B cell (primary cell): ENCODE results near the gene TRMT2A. TPM values are rescaled to one million over a fixed set of nuclear protein-coding genes. Genes with fewer than 3 reads are reported as not detected.

Experiments used
- ATAC-seq: fragments of 200-7000 bp; cut with Tn5 transposase; one replicate; pipeline ENCODE4 v1.10.0; 2021; ENCODE audit warnings: low read depth, mild to moderate bottlenecking, moderate number of reproducible peaks, moderate library complexity
- CTCF ChIA-PET: fragments of 350-600 bp; sonication (Branson Sonifier 250); formaldehyde crosslinking; loops from one replicate; lab custom pipeline; 2021; ENCODE audit warnings: antibody characterized with exemption, inconsistent platforms; lab: Charles Lee
- POLR2A ChIA-PET: fragments of 350-600 bp; sonication (Branson Sonifier 250); formaldehyde crosslinking; loops from one replicate; lab custom pipeline; 2021; ENCODE audit warnings: antibody characterized with exemption; lab: Charles Lee
- DNase-seq: peaks from one replicate; pipeline ENCODE4 v3.0.0; 2013
- H2AFZ ChIP-seq: 2 replicates; pipeline ENCODE4 v1.6.1; 2012; ENCODE audit warnings: mild to moderate bottlenecking, low read depth, low read length; ENCODE audit not compliant: insufficient read depth, poor library complexity, severe bottlenecking
- H3K27ac ChIP-seq, 2 donors: 1 replicate in 1 of 2; 2 replicates in 1 of 2; pipeline ENCODE4 v1.5.1; 2012 to 2013; ENCODE audit warnings: low read length in 2 of 2, mild to moderate bottlenecking in 2 of 2, moderate library complexity in 1 of 2
- H3K27me3 ChIP-seq, 4 experiments: fragments of 200-600 bp in 1 of 4; sonication (generic) in 1 of 4; replicated peaks in 1 of 4; 1 replicate in 2 of 4; 2 replicates in 2 of 4; pipeline versions ENCODE4 v1.6.1 to v1.7.0; 2013 to 2016; ENCODE audit warnings: low read length in 3 of 4, mild to moderate bottlenecking in 2 of 4, mixed read lengths in 1 of 4, moderate library complexity in 1 of 4; ENCODE audit not compliant: insufficient read depth in 4 of 4, control insufficient read depth in 3 of 4; ENCODE audit errors: control extremely low read depth in 1 of 4
- H3K36me3 ChIP-seq, 2 experiments: replicated peaks in 1 of 2; 1 replicate in 1 of 2; 2 replicates in 1 of 2; pipeline versions ENCODE4 v1.6.1 to v1.7.1; 2013; ENCODE audit warnings: low read length in 1 of 2; ENCODE audit not compliant: insufficient read depth in 2 of 2, control insufficient read depth in 1 of 2; ENCODE audit errors: control extremely low read depth in 1 of 2, extremely low read depth in 1 of 2
- H3K4me1 ChIP-seq, 2 donors: fragments of 200-600 bp in 1 of 2; sonication (generic) in 1 of 2; 1 replicate in 1 of 2; 2 replicates in 1 of 2; pipeline versions ENCODE4 v1.5.1 to v1.6.1; 2013 to 2017; ENCODE audit warnings: low read length in 2 of 2; ENCODE audit not compliant: control insufficient read depth in 2 of 2, insufficient read depth in 2 of 2
- H3K4me2 ChIP-seq: replicated peaks from 2 replicates; pipeline ENCODE3; 2012; ENCODE audit warnings: mild to moderate bottlenecking, low read depth, low read length; ENCODE audit not compliant: poor library complexity, severe bottlenecking
- H3K4me3 ChIP-seq, 5 experiments: fragments of 200-600 bp in 1 of 5; sonication (generic) in 1 of 5; 1 replicate in 3 of 5; 2 replicates in 2 of 5; pipeline versions ENCODE4 v1.5.1 to v1.7.0; 2011 to 2016; ENCODE audit warnings: low read length in 4 of 5, mild to moderate bottlenecking in 4 of 5, low read depth in 2 of 5, control low read depth in 1 of 5, moderate library complexity in 1 of 5; ENCODE audit not compliant: insufficient read depth in 1 of 5; ENCODE audit errors: control extremely low read depth in 1 of 5, extremely low read depth in 1 of 5
- H3K79me2 ChIP-seq: fragments of 200-600 bp; sonication (generic); one replicate; pipeline ENCODE4 v1.6.0; 2016; ENCODE audit warnings: low read length; ENCODE audit not compliant: control insufficient read depth, insufficient read depth
- H3K9ac ChIP-seq: fragments of 200-600 bp; sonication (generic); 2 replicates; pipeline ENCODE4 v1.6.1; 2017; ENCODE audit warnings: mild to moderate bottlenecking, low read length, moderate library complexity
- H3K9me3 ChIP-seq, 3 donors: one replicate each; pipeline versions ENCODE4 v1.6.1 to v1.7.1; 2013; ENCODE audit warnings: low read length in 2 of 3; ENCODE audit not compliant: control insufficient read depth in 2 of 3, insufficient read depth in 1 of 3; ENCODE audit errors: control extremely low read depth in 1 of 3
- H4K20me1 ChIP-seq: 2 replicates; pipeline ENCODE4 v1.6.0; 2012; ENCODE audit warnings: mild to moderate bottlenecking, low read length; ENCODE audit not compliant: insufficient read depth, control insufficient read depth, poor library complexity, severe bottlenecking
- H3K27ac Mint-ChIP-seq: one replicate; pipeline ENCODE4 v1.8.0; 2021; ENCODE audit warnings: mixed read lengths
- H3K27me3 Mint-ChIP-seq: one replicate; pipeline ENCODE4 v1.8.0; 2021; ENCODE audit warnings: mixed read lengths
- H3K4me1 Mint-ChIP-seq: one replicate; pipeline ENCODE4 v1.8.0; 2021; ENCODE audit warnings: mixed read lengths
- H3K4me3 Mint-ChIP-seq: one replicate; pipeline ENCODE4 v1.8.0; 2021; ENCODE audit warnings: mixed read lengths
- H3K9me3 Mint-ChIP-seq: one replicate; pipeline ENCODE4 v1.8.0; 2022; ENCODE audit warnings: mixed read lengths; ENCODE audit not compliant: insufficient read depth
- EZH2 ChIP-seq: IDR thresholded peaks from 2 replicates; pipeline ENCODE4 v1.6.1; 2012; ENCODE audit warnings: borderline replicate concordance, low read depth, mild to moderate bottlenecking, moderate library complexity, low read length; ENCODE audit not compliant: insufficient read depth, poor library complexity, severe bottlenecking
- WGBS: methylation state at CpG from one replicate; pipeline ENCODE4 v1.1.5; 2013; ENCODE audit warnings: missing lambda C conversion rate; ENCODE audit not compliant: insufficient coverage; 5-methylcytosine and 5-hydroxymethylcytosine counted together
- intact Hi-C: fragments of 100-400 bp; cut with micrococcal nuclease; formaldehyde crosslinking; loops from one replicate; pipeline ENCODE4 v1.10.0; 2022
- polyA plus RNA-seq: library from polyadenylated mRNA; depleted of rRNA; stranded (reverse); fragments of >200 nt; gene quantifications from 2 replicates; pipeline ENCODE4 v1.2.3, GENCODE V29; 2012
- total RNA-seq, 2 donors: library from RNA; stranded (reverse); fragments of 120-200 nt in 1 of 2; gene quantifications; 1 replicate in 1 of 2; 2 replicates in 1 of 2; pipeline versions ENCODE4 v1.2.3 to v1.2.4, GENCODE V29; 2013 to 2022
- TF ChIP-seq, protein P1 (sequence below): fragments of 200-600 bp; IDR thresholded peaks from one replicate; pipeline ENCODE4 v1.8.0; 2022; ENCODE audit warnings: antibody characterized with exemption, mild to moderate bottlenecking

Gene TRMT2A
- total and polyA plus RNA-seq, 2 donors (not counting 1 experiment from before 2014, with no cell fraction given) = 95.7 to 144 TPM

DNA sequence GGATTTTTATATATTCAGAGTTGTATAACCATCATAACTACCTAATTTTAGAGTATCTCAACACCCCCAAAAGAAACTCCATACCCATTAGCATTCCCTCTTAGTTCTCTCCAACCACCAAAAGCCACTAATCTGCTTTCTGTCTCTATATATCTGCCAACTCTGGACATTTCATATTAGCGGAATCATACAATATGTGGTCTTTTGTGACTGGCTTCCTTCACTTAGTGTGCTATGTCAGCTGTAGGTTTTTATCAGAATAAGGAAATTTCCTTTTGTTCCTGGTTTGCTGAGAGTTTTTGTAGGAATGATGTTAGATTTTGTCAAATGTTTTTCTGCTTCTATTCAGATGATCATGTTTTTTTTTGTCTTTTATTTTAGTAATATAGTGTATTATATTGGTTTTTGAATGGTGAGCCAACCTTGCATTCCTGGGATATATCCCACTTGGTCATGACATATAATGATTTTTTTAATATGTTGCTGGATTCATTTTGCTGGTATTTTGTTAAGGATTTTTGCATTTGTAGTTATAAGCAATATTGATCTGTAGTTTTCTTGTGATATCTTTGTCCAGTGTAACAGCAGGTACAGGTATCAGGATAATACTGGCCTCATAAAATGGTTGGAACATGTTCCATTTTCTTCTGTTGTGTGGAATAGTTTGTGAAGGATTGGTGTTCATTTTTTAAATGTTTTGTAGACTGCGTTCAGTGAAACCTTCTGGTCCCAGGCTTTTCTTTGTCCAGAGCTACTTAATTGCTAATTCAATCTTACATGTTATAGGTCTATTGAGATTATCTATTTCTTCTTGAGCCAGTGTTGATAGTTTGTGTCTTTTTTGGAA is 20.2 kb downstream of the TRMT2A start:
- peaks cover 2 to 43% of the 10 kb centered on the region in 2 experiments for H3K36me3 ChIP-seq
- Mint-ChIP-seq H3K4me3 (no peak overlapping the region), H3K27me3 (no peaks in the 10 kb centered on the region), H3K9me3 (no peaks in the 10 kb centered on the region), H3K27ac (no peak overlapping the region), H3K4me1 (no peaks in the 10 kb centered on the region)
- no peaks in the 10 kb centered on the region for H3K9me3 ChIP-seq
- intact Hi-C loops = no loop called here
- no peaks in the 10 kb centered on the region for H3K4me1 ChIP-seq
- WGBS = no CpG with 5 or more reads among the region's 2 CpGs
- H3K9ac ChIP-seq = no peak overlapping the region
- ChIA-PET CTCF (no interaction called here), POLR2A (no interaction called here)
- no peaks in the 10 kb centered on the region for H3K79me2 ChIP-seq
- H3K27ac ChIP-seq = no peak overlapping the region
- H3K4me2 ChIP-seq = no peak overlapping the region
- ATAC-seq (no peak), DNase-seq (no peak)
- TF ChIP-seq, protein P1, sequence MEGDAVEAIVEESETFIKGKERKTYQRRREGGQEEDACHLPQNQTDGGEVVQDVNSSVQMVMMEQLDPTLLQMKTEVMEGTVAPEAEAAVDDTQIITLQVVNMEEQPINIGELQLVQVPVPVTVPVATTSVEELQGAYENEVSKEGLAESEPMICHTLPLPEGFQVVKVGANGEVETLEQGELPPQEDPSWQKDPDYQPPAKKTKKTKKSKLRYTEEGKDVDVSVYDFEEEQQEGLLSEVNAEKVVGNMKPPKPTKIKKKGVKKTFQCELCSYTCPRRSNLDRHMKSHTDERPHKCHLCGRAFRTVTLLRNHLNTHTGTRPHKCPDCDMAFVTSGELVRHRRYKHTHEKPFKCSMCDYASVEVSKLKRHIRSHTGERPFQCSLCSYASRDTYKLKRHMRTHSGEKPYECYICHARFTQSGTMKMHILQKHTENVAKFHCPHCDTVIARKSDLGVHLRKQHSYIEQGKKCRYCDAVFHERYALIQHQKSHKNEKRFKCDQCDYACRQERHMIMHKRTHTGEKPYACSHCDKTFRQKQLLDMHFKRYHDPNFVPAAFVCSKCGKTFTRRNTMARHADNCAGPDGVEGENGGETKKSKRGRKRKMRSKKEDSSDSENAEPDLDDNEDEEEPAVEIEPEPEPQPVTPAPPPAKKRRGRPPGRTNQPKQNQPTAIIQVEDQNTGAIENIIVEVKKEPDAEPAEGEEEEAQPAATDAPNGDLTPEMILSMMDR = no peak
- no peak for TF ChIP-seq EZH2
- H4K20me1 ChIP-seq = no peaks in the 10 kb centered on the region
- no peaks in the 10 kb centered on the region for H3K27me3 ChIP-seq
- H3K4me3 ChIP-seq = no peak overlapping the region
- no peak overlapping the region for H2AFZ ChIP-seq

DNA sequence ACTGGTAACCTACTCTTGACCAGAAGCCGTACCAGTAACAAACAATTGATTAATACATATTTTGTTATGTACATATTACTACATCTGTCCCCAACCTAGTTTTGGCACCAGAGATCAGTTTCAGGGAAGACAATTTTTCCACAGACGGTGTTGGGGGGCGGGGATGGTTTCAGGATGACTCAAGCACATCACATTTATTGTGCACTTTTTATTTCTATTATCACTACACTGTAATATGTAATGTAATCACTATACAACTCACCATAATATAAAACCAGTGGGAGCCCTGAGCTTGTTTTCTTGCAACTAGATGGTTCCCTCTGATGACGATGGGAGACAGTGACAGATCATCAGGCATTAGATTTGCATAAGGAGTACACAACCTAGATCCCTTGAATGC is 21.5 kb downstream of the TRMT2A start:
- Histone ChIP-seq H3K9ac (no peak overlapping the region), H3K9me3 (no peaks in the 10 kb centered on the region), H4K20me1 (no peaks in the 10 kb centered on the region), H3K4me3 (no peak overlapping the region), H3K79me2 (no peaks in the 10 kb centered on the region), H3K4me1 (no peaks in the 10 kb centered on the region), H3K4me2 (no peak overlapping the region), H2AFZ (no peak overlapping the region), H3K36me3 (peaks cover 3 to 51% of the 10 kb centered on the region in 2 experiments), H3K27me3 (no peaks in the 10 kb centered on the region), H3K27ac (no peak overlapping the region)
- ChIA-PET CTCF (no interaction called here), POLR2A (no interaction called here)
- WGBS = 100% methylated on average over 1 of the region's 4 CpGs
- H3K4me3 Mint-ChIP-seq = no peak overlapping the region
- DNase-seq (no peak), ATAC-seq (no peak)
- intact Hi-C loops = no loop called here
- no peak overlapping the region for H3K27ac Mint-ChIP-seq
- TF ChIP-seq, protein P1 = no peak
- TF ChIP-seq EZH2 = no peak
- no peaks in the 10 kb centered on the region for H3K4me1 Mint-ChIP-seq
- no peaks in the 10 kb centered on the region for H3K9me3 Mint-ChIP-seq
- no peaks in the 10 kb centered on the region for H3K27me3 Mint-ChIP-seq
